HEK293 (cell line): Measurements from ENCODE around the gene PIGB.

Source experiments
- AEBP2 ChIP-seq: fragments of 450-650 bp; formaldehyde crosslinking; IDR thresholded peaks from 2 replicates; pipeline ENCODE4 v1.5.1; 2016; ENCODE audit warnings: missing biosample characterization, missing genetic modification characterization, borderline replicate concordance
- KLF1 ChIP-seq: fragments of 450-650 bp; formaldehyde crosslinking; IDR thresholded peaks from 2 replicates; pipeline ENCODE4 v1.5.1; 2016; ENCODE audit warnings: missing biosample characterization, missing genetic modification characterization
- PATZ1 ChIP-seq: fragments of 450-650 bp; formaldehyde crosslinking; IDR thresholded peaks from 2 replicates; pipeline ENCODE4 v1.5.1; 2016; ENCODE audit warnings: missing biosample characterization, missing genetic modification characterization
- PRDM10 ChIP-seq: fragments of 450-650 bp; formaldehyde crosslinking; IDR thresholded peaks from 2 replicates; pipeline ENCODE4 v1.5.1; 2016; ENCODE audit warnings: missing biosample characterization, missing genetic modification characterization
- SALL2 ChIP-seq: fragments of 450-650 bp; formaldehyde crosslinking; IDR thresholded peaks from 2 replicates; pipeline ENCODE4 v1.5.0; 2017; ENCODE audit warnings: missing biosample characterization, mild to moderate bottlenecking, missing genetic modification characterization, borderline replicate concordance
- ZBTB10 ChIP-seq: fragments of 450-650 bp; formaldehyde crosslinking; IDR thresholded peaks from 2 replicates; pipeline ENCODE4 v1.5.1; 2016; ENCODE audit warnings: missing biosample characterization, missing genetic modification characterization
- ZBTB26 ChIP-seq: fragments of 450-650 bp; formaldehyde crosslinking; optimal IDR thresholded peaks from 2 replicates; pipeline ENCODE3; 2016; ENCODE audit warnings: missing biosample characterization, mild to moderate bottlenecking, missing genetic modification characterization
- ZBTB8A ChIP-seq: fragments of 450-650 bp; formaldehyde crosslinking; IDR thresholded peaks from 2 replicates; pipeline ENCODE4 v1.5.1; 2016; ENCODE audit warnings: missing biosample characterization, missing genetic modification characterization
- ZFHX2 ChIP-seq: fragments of 450-650 bp; formaldehyde crosslinking; conservative IDR thresholded peaks from 2 replicates; pipeline ENCODE4 v1.5.1; 2016; ENCODE audit warnings: missing biosample characterization, missing genetic modification characterization
- ZFP37 ChIP-seq: fragments of 450-650 bp; formaldehyde crosslinking; IDR thresholded peaks from 2 replicates; pipeline ENCODE4 v1.5.1; 2016; ENCODE audit warnings: missing biosample characterization, missing genetic modification characterization
- ZIC2 ChIP-seq: fragments of 450-650 bp; formaldehyde crosslinking; IDR thresholded peaks from 2 replicates; pipeline ENCODE4 v1.5.1; 2016; ENCODE audit warnings: missing biosample characterization, missing genetic modification characterization
- ZNF140 ChIP-seq: fragments of 450-650 bp; formaldehyde crosslinking; IDR thresholded peaks from 2 replicates; pipeline ENCODE4 v1.5.1; 2016; ENCODE audit warnings: missing biosample characterization, missing genetic modification characterization
- ZNF155 ChIP-seq: fragments of 450-650 bp; formaldehyde crosslinking; IDR thresholded peaks from 2 replicates; pipeline ENCODE4 v1.5.1; 2016; ENCODE audit warnings: missing biosample characterization, missing genetic modification characterization
- ZNF16 ChIP-seq: fragments of 450-650 bp; formaldehyde crosslinking; IDR thresholded peaks from 2 replicates; pipeline ENCODE4 v1.5.1; 2016; ENCODE audit warnings: low read depth, missing biosample characterization, missing genetic modification characterization
- ZNF248 ChIP-seq: fragments of 450-650 bp; formaldehyde crosslinking; IDR thresholded peaks from 2 replicates; pipeline ENCODE4 v1.5.1; 2017; ENCODE audit warnings: missing biosample characterization, missing genetic modification characterization
- ZNF292 ChIP-seq: fragments of 450-650 bp; formaldehyde crosslinking; IDR thresholded peaks from 2 replicates; pipeline ENCODE4 v1.5.1; 2016; ENCODE audit warnings: low read depth, missing biosample characterization, missing genetic modification characterization, borderline replicate concordance
- ZNF501 ChIP-seq: fragments of 450-650 bp; formaldehyde crosslinking; IDR thresholded peaks from 2 replicates; pipeline ENCODE4 v1.5.1; 2016; ENCODE audit warnings: missing biosample characterization, missing genetic modification characterization
- ZNF529 ChIP-seq: fragments of 450-650 bp; formaldehyde crosslinking; IDR thresholded peaks from 2 replicates; pipeline ENCODE4 v1.5.1; 2017; ENCODE audit warnings: missing genetic modification characterization, missing biosample characterization; ENCODE audit not compliant: insufficient replicate concordance
- ZNF530 ChIP-seq: fragments of 450-650 bp; formaldehyde crosslinking; IDR thresholded peaks from 2 replicates; pipeline ENCODE4 v1.5.1; 2016; ENCODE audit warnings: low read depth, missing biosample characterization, missing genetic modification characterization
- ZNF639 ChIP-seq: fragments of 450-650 bp; formaldehyde crosslinking; IDR thresholded peaks from 2 replicates; pipeline ENCODE4 v1.5.1; 2016; ENCODE audit warnings: missing biosample characterization, missing genetic modification characterization
- ZNF701 ChIP-seq: fragments of 450-650 bp; formaldehyde crosslinking; IDR thresholded peaks from 2 replicates; pipeline ENCODE4 v1.5.1; 2016; ENCODE audit warnings: missing biosample characterization, missing genetic modification characterization

Gene PIGB

GRCh38 chr15:55289746-55290527 is 29.1 kb upstream of the PIGB start, which contains the start of gene RAB27A (continued):
- TF ChIP-seq ZBTB10 (tag by site-specific recombination) (peak; percentile 46), ZNF639 (tag by site-specific recombination) (no peak), AEBP2 (tag by site-specific recombination) (no peak), ZNF529 (tag by site-specific recombination) (no peak), SALL2 (tag by site-specific recombination) (no peak), ZBTB8A (tag by site-specific recombination) (0 out of 2 replicates have a peak, but pooled peaks have one; percentile 11), ZNF155 (tag by site-specific recombination) (no peak), PRDM10 (tag by site-specific recombination) (no peak), ZFP37 (tag by site-specific recombination) (no peak), ZNF16 (tag by site-specific recombination) (no peak), ZBTB26 (tag by site-specific recombination) (peak; percentile 63), KLF1 (peak; percentile 28; the same call in 1 of the 2 replicates), PATZ1 (tag by site-specific recombination) (peak; percentile 13; the same call in 1 of the 2 replicates), ZNF701 (tag by site-specific recombination) (no peak), ZIC2 (tag by site-specific recombination) (no peak), ZFHX2 (tag by site-specific recombination) (no peak), ZNF292 (no peak), ZNF530 (tag by site-specific recombination) (no peak), ZNF248 (tag by site-specific recombination) (no peak), ZNF501 (tag by site-specific recombination) (no peak), ZNF140 (tag by site-specific recombination) (no peak)
